Heart left ventricle (tissue), 13 donors: ENCODE data around the gene CIC.

ENCODE experiments used
- CTCF ChIP-seq, 12 donors: fragments of 200-600 bp; sonication (generic) in 4 of 12; IDR thresholded peaks; one replicate each; pipeline versions ENCODE4 v1.5.0 to v1.8.0; 2018 to 2022; ENCODE audit warnings: antibody characterized with exemption in 12 of 12, mild to moderate bottlenecking in 5 of 12
- POLR2A ChIP-seq, 2 donors: fragments of 450-650 bp; IDR thresholded peaks; one replicate each; pipeline ENCODE4 v1.6.1; 2017; ENCODE audit warnings: antibody characterized with exemption in 2 of 2, mild to moderate bottlenecking in 2 of 2, moderate library complexity in 2 of 2
- donor health status: ischemic (EF 13 %, LVEDD 7.1; RV severe dilation, severe dysfunction).
- donor health status: DM: no; HTN: yes; CAD: no.
- donor health status: DM: no; HTN: no; CAD: no.
- donor health status: ischemic (EF 25% LVEDD 6.9; RV normal size, moderate dysfunction).
- donor health status: ischemic (EF 25% LVEDD 5.7; RV mildly dilated, moderate dysfunction).
- donor health status: ischemic (EF 35%, LVEDD 5.7; RV mildly dilated, moderate dysfunction).
- donor health status: nonischemic (EF 11% LVEDD 7.7; RV severe dilation, severe dysfunction).
- donor health status: DM: yes; HTN: yes; CAD: no.
- donor health status: PGD.
- donor health status: ischemic (EF 29% LVEDD 5.4; RV normal size, mild dysfunction).
- donor health status: nonischemic (EF 23%, LVEDD 6.1; RV moderate dilation, normal function).

DNA sequence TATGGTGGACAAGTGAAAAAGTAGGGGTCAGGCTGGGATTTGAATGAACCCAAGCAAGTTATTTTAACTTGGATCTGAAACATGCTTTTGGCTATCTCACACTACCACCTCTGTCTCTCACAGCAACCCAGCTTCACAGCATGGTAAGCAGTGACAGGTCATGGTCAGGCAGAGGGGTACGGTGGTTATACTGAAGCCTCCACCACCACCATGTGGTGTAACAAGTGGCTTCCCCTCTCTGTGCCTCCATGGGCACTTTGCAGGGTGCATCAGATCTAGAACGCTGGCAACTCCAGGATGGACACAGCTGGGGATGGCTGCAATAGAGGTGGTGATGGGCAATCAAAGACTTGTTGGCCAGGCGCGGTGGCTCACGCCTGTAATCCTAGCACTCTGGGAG, 43.3 kb downstream of the CIC start:
- TF ChIP-seq POLR2A (IDR thresholded peaks at IDR 0.05) (no peak), CTCF (IDR thresholded peaks at IDR 0.05) (no peak)
